ENCODE results near the gene AXIN2.

The AXIN2 gene

GRCh38 chr17:65583921-65584603 lies 22.6 kb upstream of the AXIN2 start:
- DNase-seq, result no peak

GRCh38 chr17:65576939-65577338 lies 15.5 kb upstream of the AXIN2 start:
- DNase-seq, result no peak

- DNase-seq, result no peak
Observed at GRCh38 chr17:65573282-65573602, 11.8 kb upstream of the AXIN2 start.

GRCh38 chr17:65572581-65573281 lies 11.3 kb upstream of the AXIN2 start:
- DNase-seq, result no peak

- DNase-seq, result no peak
Observed at GRCh38 chr17:65572186-65572580, 10.7 kb upstream of the AXIN2 start.

- no peak for DNase-seq
Observed at GRCh38 chr17:65568918-65569317, 7.5 kb upstream of the AXIN2 start.

GRCh38 chr17:65567566-65567965 lies 6.1 kb upstream of the AXIN2 start:
- no peak for DNase-seq

- DNase-seq, result no peak
Observed at GRCh38 chr17:65565559-65565958, 4.1 kb upstream of the AXIN2 start.

- no peak for DNase-seq
Observed at GRCh38 chr17:65564793-65565192, 3.3 kb upstream of the AXIN2 start.

- no peak for DNase-seq
Observed at GRCh38 chr17:65562206-65562531, 721 bp upstream of the AXIN2 start.

- peak; percentile 80 to 81 for DNase-seq
Observed at GRCh38 chr17:65560628-65561451, 608 bp downstream of the AXIN2 start.

- DNase-seq, result peak; percentile 38
Observed at GRCh38 chr17:65559804-65560627, 1.4 kb downstream of the AXIN2 start.

- no peak for DNase-seq
Observed at GRCh38 chr17:65559461-65559803, 2.0 kb downstream of the AXIN2 start.

GRCh38 chr17:65558683-65559460 lies 2.6 kb downstream of the AXIN2 start:
- peak; percentile 32 to 34 for DNase-seq

- DNase-seq, result no peak
Observed at GRCh38 chr17:65558311-65558682, 3.2 kb downstream of the AXIN2 start.

- peak in 1 of 2 donors; percentile 30 for DNase-seq
Observed at GRCh38 chr17:65557349-65558310, 3.8 kb downstream of the AXIN2 start.

GRCh38 chr17:65556910-65557348 lies 4.5 kb downstream of the AXIN2 start:
- no peak for DNase-seq

GRCh38 chr17:65556014-65556909 lies 5.2 kb downstream of the AXIN2 start:
- DNase-seq, result peak; percentile 96 to 98

GRCh38 chr17:65554553-65555223 lies 6.8 kb downstream of the AXIN2 start:
- DNase-seq, result no peak

Measured in stimulated activated CD4-positive, alpha-beta T cell treated with anti-CD3 and anti-CD28 coated beads, Interleukin-2, amount 100 ng/mL, for 24 hours (primary cell).